HEK293 (cell line): ENCODE measurements around the gene LPP.

ENCODE experiments used
- CTCF ChIA-PET: fragments of 350-600 bp; formaldehyde crosslinking; extraction: SDS; loops from one replicate; lab custom pipeline; 2021; ENCODE audit warnings: antibody characterized with exemption; lab: Yijun Ruan, JAX
- POLR2A ChIA-PET: fragments of 300-600 bp; formaldehyde crosslinking; extraction: SDS; loops from one replicate; lab custom pipeline; 2020; ENCODE audit warnings: antibody characterized with exemption, inconsistent platforms; lab: Yijun Ruan, JAX
- H3K27ac ChIP-seq: fragments of 200-500 bp; sonication (Bioruptor generic); 2 replicates; pipeline ENCODE4 v1.5.1; 2014; ENCODE audit warnings: low read depth, low read length, control low read depth, inconsistent platforms; ENCODE audit errors: extremely low read depth
- H3K36me3 ChIP-seq, 2 experiments: fragments of 200-500 bp in 1 of 2; sonication (Bioruptor generic) in 1 of 2; 1 replicate in 1 of 2; 2 replicates in 1 of 2; pipeline ENCODE4 v1.5.1; 2014 to 2017; ENCODE audit warnings: inconsistent platforms in 2 of 2, low read length in 2 of 2; ENCODE audit not compliant: control insufficient read depth in 2 of 2, insufficient read depth in 1 of 2
- H3K4me1 ChIP-seq: fragments of 200-500 bp; sonication (Bioruptor generic); 2 replicates; pipeline ENCODE4 v1.5.1; 2014; ENCODE audit warnings: mild to moderate bottlenecking, low read length, inconsistent platforms; ENCODE audit not compliant: control insufficient read depth, insufficient read depth
- H3K4me3 ChIP-seq: 2 replicates; pipeline ENCODE4 v1.5.1; 2011; ENCODE audit warnings: low read depth, mild to moderate bottlenecking, control low read depth, low read length, moderate library complexity
- H3K9me3 ChIP-seq: fragments of 200-500 bp; sonication (Bioruptor generic); 2 replicates; pipeline ENCODE4 v1.5.1; 2014; ENCODE audit warnings: low read depth, low read length, inconsistent platforms; ENCODE audit not compliant: control insufficient read depth, insufficient read depth
- BCL6B ChIP-seq: fragments of 450-650 bp; formaldehyde crosslinking; IDR thresholded peaks from 2 replicates; pipeline ENCODE4 v1.5.1; 2017; ENCODE audit warnings: missing biosample characterization, missing genetic modification characterization
- KLF1 ChIP-seq: fragments of 450-650 bp; formaldehyde crosslinking; IDR thresholded peaks from 2 replicates; pipeline ENCODE4 v1.5.1; 2016; ENCODE audit warnings: missing biosample characterization, missing genetic modification characterization
- SP3 ChIP-seq: fragments of 450-650 bp; formaldehyde crosslinking; IDR thresholded peaks from 2 replicates; pipeline ENCODE4 v1.5.1; 2016; ENCODE audit warnings: missing biosample characterization, missing genetic modification characterization
- ZBTB6 ChIP-seq: fragments of 450-650 bp; formaldehyde crosslinking; IDR thresholded peaks from 2 replicates; pipeline ENCODE4 v1.5.1; 2017; ENCODE audit warnings: missing biosample characterization, missing genetic modification characterization
- ZFP69B ChIP-seq: fragments of 450-650 bp; formaldehyde crosslinking; IDR thresholded peaks from 2 replicates; pipeline ENCODE4 v1.5.1; 2016; ENCODE audit warnings: missing biosample characterization, missing genetic modification characterization
- ZNF146 ChIP-seq: fragments of 450-650 bp; formaldehyde crosslinking; IDR thresholded peaks from 2 replicates; pipeline ENCODE4 v1.5.1; 2016; ENCODE audit warnings: missing biosample characterization, missing genetic modification characterization
- ZNF157 ChIP-seq: fragments of 450-650 bp; formaldehyde crosslinking; IDR thresholded peaks from 2 replicates; pipeline ENCODE4 v1.5.1; 2016; ENCODE audit warnings: missing biosample characterization, missing genetic modification characterization
- ZNF280C ChIP-seq: fragments of 450-650 bp; formaldehyde crosslinking; IDR thresholded peaks from 2 replicates; pipeline ENCODE4 v1.5.1; 2016; ENCODE audit warnings: missing biosample characterization, missing genetic modification characterization
- ZNF488 ChIP-seq: fragments of 450-650 bp; formaldehyde crosslinking; IDR thresholded peaks from 2 replicates; pipeline ENCODE4 v1.5.1; 2016; ENCODE audit warnings: missing biosample characterization, missing genetic modification characterization
- ZNF501 ChIP-seq: fragments of 450-650 bp; formaldehyde crosslinking; IDR thresholded peaks from 2 replicates; pipeline ENCODE4 v1.5.1; 2016; ENCODE audit warnings: missing biosample characterization, missing genetic modification characterization
- ZNF514 ChIP-seq: fragments of 450-650 bp; formaldehyde crosslinking; IDR thresholded peaks from 2 replicates; pipeline ENCODE4 v1.5.1; 2016; ENCODE audit warnings: missing biosample characterization, missing genetic modification characterization
- ZNF548 ChIP-seq: fragments of 450-650 bp; formaldehyde crosslinking; IDR thresholded peaks from 2 replicates; pipeline ENCODE4 v1.5.1; 2016; ENCODE audit warnings: missing biosample characterization, missing genetic modification characterization

Gene LPP

GRCh38 chr3:188108703-188109412 is 45.1 kb upstream of the LPP start:
- TF ChIP-seq ZNF548 (tag by site-specific recombination), result no peak
- TF ChIP-seq ZNF488 (tag by site-specific recombination), result no peak
- no peak for TF ChIP-seq BCL6B (tag by site-specific recombination)
- TF ChIP-seq ZFP69B (tag by site-specific recombination), result no peak
- Histone ChIP-seq H3K4me1 (no peaks in the 10 kb centered on the region), H3K27ac (no peak overlapping the region), H3K36me3 (no peaks in the 10 kb centered on the region), H3K4me3 (no peak overlapping the region), H3K9me3 (no peaks in the 10 kb centered on the region)
- ChIA-PET CTCF (no interaction called here), POLR2A (no interaction called here)

- Histone ChIP-seq H3K27ac (no peak overlapping the region), H3K4me3 (no peak overlapping the region), H3K36me3 (no peaks in the 10 kb centered on the region), H3K9me3 (no peaks in the 10 kb centered on the region), H3K4me1 (no peaks in the 10 kb centered on the region)
- POLR2A ChIA-PET, result no interaction called here
- TF ChIP-seq SP3 (tag by site-specific recombination) (no peak), ZNF280C (tag by site-specific recombination) (no peak), ZNF146 (tag by site-specific recombination) (no peak), ZNF157 (tag by site-specific recombination) (no peak), ZNF514 (tag by site-specific recombination) (no peak), ZBTB6 (tag by site-specific recombination) (no peak), KLF1 (tag by site-specific recombination) (no peak)
- CTCF ChIA-PET, result no interaction called here
Observed at GRCh38 chr3:188111002-188111584, 42.9 kb upstream of the LPP start.

GRCh38 chr3:188113756-188114155 is 40.2 kb upstream of the LPP start:
- POLR2A ChIA-PET, result interaction anchor here (0.5 kb wide), 1 partner anchor 37 kb away, joined by 3 read pairs; no protein-coding TSS in a partner anchor

More at GRCh38 chr3:188113756-188114155, 40.2 kb upstream of the LPP start:
- Histone ChIP-seq H3K9me3 (no peaks in the 10 kb centered on the region), H3K4me1 (no peaks in the 10 kb centered on the region), H3K36me3 (no peaks in the 10 kb centered on the region), H3K4me3 (no peak overlapping the region), H3K27ac (no peak overlapping the region)
- TF ChIP-seq ZNF501, result no peak
- CTCF ChIA-PET, result interaction anchor here (1.1 kb wide), 1 partner anchor 111 kb away, joined by 4 read pairs; no protein-coding TSS in a partner anchor
